ENCODE results near the gene ZSWIM7.

The ZSWIM7 gene

GRCh38 chr17:15934866-15935265, 64.6 kb downstream of the ZSWIM7 start:
- Histone ChIP-seq H3K27ac (ENCODE audit: low read length) (no peak overlapping the region), H3K9me2 (replicated peaks; ENCODE audit: insufficient read depth, low read length) (no peaks in the 10 kb centered on the region), H3F3A (ENCODE audit: insufficient read depth, low read length) (no peaks in the 10 kb centered on the region), H3K4me1 (ENCODE audit: low read length) (no peaks in the 10 kb centered on the region), H3K9ac (ENCODE audit: low read length) (no peak overlapping the region), H3K9me3 (replicated peaks; ENCODE audit: insufficient read depth, low read length) (no peaks in the 10 kb centered on the region), H3K27me3 (replicated peaks; ENCODE audit: insufficient read depth, low read length) (no peaks in the 10 kb centered on the region), H3K36me3 (replicated peaks; ENCODE audit: insufficient read depth, low read length) (no peaks in the 10 kb centered on the region), H3K4me2 (ENCODE audit: low read depth, low read length) (no peak overlapping the region), H3K4me3 (ENCODE audit: low read length) (no peak overlapping the region), H4K20me1 (ENCODE audit: insufficient read depth, low read length) (no peaks in the 10 kb centered on the region), H3K79me2 (ENCODE audit: low read length) (no peaks in the 10 kb centered on the region), H2AFZ (ENCODE audit: low read length) (no peak overlapping the region)
- DNase-seq = no peak
- TF ChIP-seq EZH2phosphoT487 (IDR thresholded peaks at IDR 0.05; ENCODE audit: low read length) (no peak), CTCF (IDR thresholded peaks at IDR 0.05; ENCODE audit: low read length) (no peak)

GRCh38 chr17:15931394-15931793, 68.1 kb downstream of the ZSWIM7 start:
- Histone ChIP-seq H3K79me2 (ENCODE audit: low read length) (no peaks in the 10 kb centered on the region), H3K9me2 (replicated peaks; ENCODE audit: insufficient read depth, low read length) (no peaks in the 10 kb centered on the region), H3F3A (ENCODE audit: insufficient read depth, low read length) (no peaks in the 10 kb centered on the region), H3K9me3 (replicated peaks; ENCODE audit: insufficient read depth, low read length) (no peaks in the 10 kb centered on the region), H4K20me1 (ENCODE audit: insufficient read depth, low read length) (no peaks in the 10 kb centered on the region), H3K27ac (ENCODE audit: low read length) (no peak overlapping the region), H3K27me3 (replicated peaks; ENCODE audit: insufficient read depth, low read length) (no peaks in the 10 kb centered on the region), H2AFZ (ENCODE audit: low read length) (no peak overlapping the region), H3K4me1 (ENCODE audit: low read length) (no peaks in the 10 kb centered on the region), H3K36me3 (replicated peaks; ENCODE audit: insufficient read depth, low read length) (no peaks in the 10 kb centered on the region), H3K4me3 (ENCODE audit: low read length) (no peak overlapping the region), H3K4me2 (ENCODE audit: low read depth, low read length) (no peak overlapping the region), H3K9ac (ENCODE audit: low read length) (no peak overlapping the region)
- TF ChIP-seq EZH2 (optimal IDR thresholded peaks at IDR 0.05; ENCODE audit: low read depth, low read length) (no peak), EZH2phosphoT487 (IDR thresholded peaks at IDR 0.05; ENCODE audit: low read length) (no peak), CTCF (IDR thresholded peaks at IDR 0.05; ENCODE audit: low read length) (no peak)
- no peak for DNase-seq

- TF ChIP-seq CTCF (IDR thresholded peaks at IDR 0.05; ENCODE audit: low read length) (no peak), EZH2phosphoT487 (IDR thresholded peaks at IDR 0.05; ENCODE audit: low read length) (no peak), EZH2 (optimal IDR thresholded peaks at IDR 0.05; ENCODE audit: low read depth, low read length) (no peak)
- no peaks in the 10 kb centered on the region for H3K79me2 ChIP-seq (ENCODE audit: low read length)
- H3K4me3 ChIP-seq (ENCODE audit: low read length) = no peak overlapping the region
- H4K20me1 ChIP-seq (ENCODE audit: insufficient read depth, low read length) = no peaks in the 10 kb centered on the region
- H3K27me3 ChIP-seq (replicated peaks; ENCODE audit: insufficient read depth, low read length) = no peaks in the 10 kb centered on the region
- no peaks in the 10 kb centered on the region for H3K4me1 ChIP-seq (ENCODE audit: low read length)
- no peak overlapping the region for H2AFZ ChIP-seq (ENCODE audit: low read length)
- H3K27ac ChIP-seq (ENCODE audit: low read length) = no peak overlapping the region
- no peak overlapping the region for H3K9ac ChIP-seq (ENCODE audit: low read length)
- no peak overlapping the region for H3K4me2 ChIP-seq (ENCODE audit: low read depth, low read length)
- no peaks in the 10 kb centered on the region for H3K36me3 ChIP-seq (replicated peaks; ENCODE audit: insufficient read depth, low read length)
- DNase-seq = no peak
- no peaks in the 10 kb centered on the region for H3F3A ChIP-seq (ENCODE audit: insufficient read depth, low read length)
- no peaks in the 10 kb centered on the region for H3K9me3 ChIP-seq (replicated peaks; ENCODE audit: insufficient read depth, low read length)
- H3K9me2 ChIP-seq (replicated peaks; ENCODE audit: insufficient read depth, low read length) = no peaks in the 10 kb centered on the region
These were observed 69.1 kb downstream of the ZSWIM7 start for GRCh38 chr17:15930426-15930825.

Data from MM.1S (cell line).